HepG2 (cell line): ENCODE results near the gene PIKFYVE. TPM values are rescaled to one million over a fixed set of nuclear protein-coding genes. Genes with fewer than 3 reads are reported as not detected.
A peak's percentile ranks its signal among the peaks of the same experiment; 100 is the strongest.

ENCODE experiments used
- ATF7-NPFF ChIP-seq: sonication (generic); formaldehyde crosslinking; IDR thresholded peaks from 2 replicates; pipeline ENCODE4 v1.8.1; 2023; ENCODE audit warnings: mild to moderate bottlenecking, low read depth, missing genetic modification reagents, moderate library complexity
- CHCHD3 ChIP-seq: sonication (generic); formaldehyde crosslinking; IDR thresholded peaks from 2 replicates; pipeline ENCODE4 v1.8.0; 2022; ENCODE audit warnings: mild to moderate bottlenecking, missing genetic modification reagents, moderate library complexity
- CREM ChIP-seq, 2 experiments: sonication (generic) in 1 of 2; formaldehyde crosslinking in 1 of 2; IDR thresholded peaks; 2 replicates each; pipeline versions ENCODE4 v1.4.0 to v1.6.1; 2016 to 2020; ENCODE audit warnings: antibody characterized with exemption in 1 of 2, mild to moderate bottlenecking in 1 of 2, missing genetic modification reagents in 1 of 2
- GPN1 ChIP-seq: sonication (generic); formaldehyde crosslinking; IDR thresholded peaks from 2 replicates; pipeline ENCODE4 v1.5.1; 2020; ENCODE audit warnings: missing genetic modification reagents, borderline replicate concordance
- HIC2 ChIP-seq: sonication (generic); formaldehyde crosslinking; IDR thresholded peaks from 2 replicates; pipeline ENCODE4 v1.9.0; 2022; ENCODE audit warnings: low read depth, missing genetic modification reagents
- IKZF1 ChIP-seq: fragments of 450-650 bp; IDR thresholded peaks from 2 replicates; pipeline ENCODE4 v1.7.1; 2016
- JUNB ChIP-seq: sonication (generic); formaldehyde crosslinking; IDR thresholded peaks from 2 replicates; pipeline ENCODE4 v1.8.0; 2022; ENCODE audit warnings: missing genetic modification reagents, mild to moderate bottlenecking, borderline replicate concordance
- MED8 ChIP-seq: sonication (generic); formaldehyde crosslinking; IDR thresholded peaks from 2 replicates; pipeline ENCODE4 v1.8.1; 2023; ENCODE audit warnings: mild to moderate bottlenecking, missing genetic modification reagents; ENCODE audit not compliant: insufficient replicate concordance
- NKX3-1 ChIP-seq: sonication (generic); formaldehyde crosslinking; IDR thresholded peaks from 2 replicates; pipeline ENCODE4 v1.5.0; 2020; ENCODE audit warnings: missing genetic modification reagents
- POLR2AphosphoS5 ChIP-seq: IDR thresholded peaks from 2 replicates; pipeline ENCODE4 v1.6.1; 2012; ENCODE audit warnings: low read depth, low read length
- ZNF12 ChIP-seq: sonication (generic); formaldehyde crosslinking; IDR thresholded peaks from 2 replicates; pipeline ENCODE4 v1.5.0; 2020; ENCODE audit warnings: missing genetic modification reagents
- ZNF264 ChIP-seq: sonication (generic); formaldehyde crosslinking; IDR thresholded peaks from 2 replicates; pipeline ENCODE4 v1.4.0; 2020; ENCODE audit warnings: missing genetic modification reagents
- ZNF460 ChIP-seq: sonication (generic); formaldehyde crosslinking; IDR thresholded peaks from 2 replicates; pipeline ENCODE4 v1.5.1; 2020; ENCODE audit warnings: missing genetic modification reagents, mild to moderate bottlenecking, borderline replicate concordance
- ZNF547 ChIP-seq: sonication (generic); formaldehyde crosslinking; IDR thresholded peaks from 2 replicates; pipeline ENCODE4 v1.5.1; 2020; ENCODE audit warnings: mild to moderate bottlenecking, missing genetic modification reagents
- ZNF615 ChIP-seq: sonication (generic); formaldehyde crosslinking; IDR thresholded peaks from 2 replicates; pipeline ENCODE4 v1.5.0; 2020; ENCODE audit warnings: mild to moderate bottlenecking, missing genetic modification reagents, borderline replicate concordance
- polyA plus RNA-seq, 8 experiments: library from polyadenylated mRNA; depleted of rRNA in 3 of 8; stranded (reverse) in 7 of 8; unstranded in 1 of 8; fragments of >200 nt; fragmentation: Illumina TruSeq in 4 of 8; extraction: Trizol in 4 of 8; gene quantifications; 2 replicates each; pipeline versions ENCODE4 v1.2.1 to v1.2.3, GENCODE V29; 2011 to 2016; ENCODE audit warnings: low read depth in 4 of 8, missing spikeins in 1 of 8, mixed read lengths in 1 of 8; ENCODE audit not compliant: insufficient read depth in 1 of 8
- total RNA-seq, 5 experiments: library from RNA; depleted of rRNA; stranded (reverse); fragments of >200 nt; fragmentation: Illumina TruSeq; extraction: Trizol; gene quantifications; 2 replicates each; pipeline ENCODE4 v1.2.3, GENCODE V29; 2016; ENCODE audit warnings: low read depth in 1 of 5
- TF ChIP-seq, protein P1 (sequence below): IDR thresholded peaks from 2 replicates; pipeline ENCODE4 v1.6.1; 2016; ENCODE audit warnings: low read depth, control low read depth
- TF ChIP-seq, protein P2 (sequence below): sonication (generic); formaldehyde crosslinking; IDR thresholded peaks from 2 replicates; pipeline ENCODE4 v1.8.1; 2022; ENCODE audit warnings: mild to moderate bottlenecking, missing genetic modification reagents
- TF ChIP-seq, protein P3 (sequence below): IDR thresholded peaks from 2 replicates; pipeline ENCODE4 v1.6.1; 2018; ENCODE audit warnings: missing genetic modification reagents
- TF ChIP-seq, protein P4 (sequence below): sonication (generic); formaldehyde crosslinking; IDR thresholded peaks from 2 replicates; pipeline ENCODE4 v1.4.0; 2020; ENCODE audit warnings: missing genetic modification reagents

Gene PIKFYVE
- total and polyA plus RNA-seq, 2 of the 13 experiments (the other 11 are each of a cell fraction or from before 2014, with no cell fraction given), result 20.2 to 21.7 TPM

DNA sequence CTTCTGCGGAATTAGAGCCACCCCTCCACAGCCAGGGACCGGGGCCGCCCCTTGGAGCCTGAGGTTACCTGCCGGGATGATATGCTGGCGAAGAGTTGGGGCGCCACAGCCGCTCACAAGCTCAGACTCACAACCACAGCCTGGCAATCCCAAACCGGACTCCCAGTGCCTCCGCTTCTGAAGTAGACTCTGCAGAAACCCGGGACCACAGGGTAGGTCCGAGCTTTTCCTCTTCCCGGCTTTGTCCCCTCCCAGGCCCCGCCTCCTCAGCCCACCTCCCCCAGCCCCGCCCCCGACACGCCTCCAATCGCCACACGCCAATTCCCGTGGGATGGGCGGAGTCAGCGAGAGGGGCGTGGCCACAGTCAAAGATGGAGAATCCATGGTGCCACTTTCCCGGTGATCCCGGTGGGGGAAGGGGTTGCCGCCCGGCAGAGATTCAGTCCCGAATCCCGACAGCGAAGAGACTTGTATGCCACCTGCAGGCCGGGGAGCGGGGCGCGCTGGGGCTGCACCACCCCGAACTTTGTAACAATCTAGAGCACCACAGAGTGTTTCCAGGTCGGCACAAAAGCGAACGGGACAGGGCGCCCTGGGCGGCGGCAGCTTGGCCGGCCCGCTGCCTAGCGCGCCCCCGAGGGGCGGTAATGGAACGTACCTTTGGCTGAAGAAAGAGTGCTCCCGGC, 11.0 kb upstream of the PIKFYVE start, which contains the start of gene IDH1 (continued):
- TF ChIP-seq, protein P1, sequence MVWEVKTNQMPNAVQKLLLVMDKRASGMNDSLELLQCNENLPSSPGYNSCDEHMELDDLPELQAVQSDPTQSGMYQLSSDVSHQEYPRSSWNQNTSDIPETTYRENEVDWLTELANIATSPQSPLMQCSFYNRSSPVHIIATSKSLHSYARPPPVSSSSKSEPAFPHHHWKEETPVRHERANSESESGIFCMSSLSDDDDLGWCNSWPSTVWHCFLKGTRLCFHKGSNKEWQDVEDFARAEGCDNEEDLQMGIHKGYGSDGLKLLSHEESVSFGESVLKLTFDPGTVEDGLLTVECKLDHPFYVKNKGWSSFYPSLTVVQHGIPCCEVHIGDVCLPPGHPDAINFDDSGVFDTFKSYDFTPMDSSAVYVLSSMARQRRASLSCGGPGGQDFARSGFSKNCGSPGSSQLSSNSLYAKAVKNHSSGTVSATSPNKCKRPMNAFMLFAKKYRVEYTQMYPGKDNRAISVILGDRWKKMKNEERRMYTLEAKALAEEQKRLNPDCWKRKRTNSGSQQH (CRISPR knock-in tag), result no peak
- TF ChIP-seq MED8 (peak; percentile 10), GPN1 (no peak), ZNF264 (CRISPR knock-in tag) (peak; percentile 77; the same call in 1 of the 2 replicates), ZNF547 (CRISPR knock-in tag) (peak; percentile 27; the same call in 1 of the 2 replicates), IKZF1 (no peak), ZNF12 (no peak; the same call in 1 of the 2 replicates), CHCHD3 (CRISPR knock-in tag) (no peak), JUNB (no peak), POLR2AphosphoS5 (peak; percentile 95), NKX3-1 (CRISPR knock-in tag) (peak; percentile 81), ZNF615 (CRISPR knock-in tag) (peak; percentile 57; the same call in 1 of the 2 replicates), ZNF460 (no peak), CREM (IDR thresholded peaks at IDR 0.05) (no peak), CREM (CRISPR knock-in tag; IDR thresholded peaks at IDR 0.05) (no peak), ATF7-NPFF (CRISPR knock-in tag) (peak; percentile 31; the same call in 1 of the 2 replicates), HIC2 (CRISPR knock-in tag) (no peak)
- TF ChIP-seq, protein P2, sequence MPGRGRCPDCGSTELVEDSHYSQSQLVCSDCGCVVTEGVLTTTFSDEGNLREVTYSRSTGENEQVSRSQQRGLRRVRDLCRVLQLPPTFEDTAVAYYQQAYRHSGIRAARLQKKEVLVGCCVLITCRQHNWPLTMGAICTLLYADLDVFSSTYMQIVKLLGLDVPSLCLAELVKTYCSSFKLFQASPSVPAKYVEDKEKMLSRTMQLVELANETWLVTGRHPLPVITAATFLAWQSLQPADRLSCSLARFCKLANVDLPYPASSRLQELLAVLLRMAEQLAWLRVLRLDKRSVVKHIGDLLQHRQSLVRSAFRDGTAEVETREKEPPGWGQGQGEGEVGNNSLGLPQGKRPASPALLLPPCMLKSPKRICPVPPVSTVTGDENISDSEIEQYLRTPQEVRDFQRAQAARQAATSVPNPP (CRISPR knock-in tag), result peak; percentile 68; the same call in 1 of the 2 replicates
- TF ChIP-seq, protein P3, sequence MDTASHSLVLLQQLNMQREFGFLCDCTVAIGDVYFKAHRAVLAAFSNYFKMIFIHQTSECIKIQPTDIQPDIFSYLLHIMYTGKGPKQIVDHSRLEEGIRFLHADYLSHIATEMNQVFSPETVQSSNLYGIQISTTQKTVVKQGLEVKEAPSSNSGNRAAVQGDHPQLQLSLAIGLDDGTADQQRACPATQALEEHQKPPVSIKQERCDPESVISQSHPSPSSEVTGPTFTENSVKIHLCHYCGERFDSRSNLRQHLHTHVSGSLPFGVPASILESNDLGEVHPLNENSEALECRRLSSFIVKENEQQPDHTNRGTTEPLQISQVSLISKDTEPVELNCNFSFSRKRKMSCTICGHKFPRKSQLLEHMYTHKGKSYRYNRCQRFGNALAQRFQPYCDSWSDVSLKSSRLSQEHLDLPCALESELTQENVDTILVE, result peak; percentile 94
- TF ChIP-seq, protein P4, sequence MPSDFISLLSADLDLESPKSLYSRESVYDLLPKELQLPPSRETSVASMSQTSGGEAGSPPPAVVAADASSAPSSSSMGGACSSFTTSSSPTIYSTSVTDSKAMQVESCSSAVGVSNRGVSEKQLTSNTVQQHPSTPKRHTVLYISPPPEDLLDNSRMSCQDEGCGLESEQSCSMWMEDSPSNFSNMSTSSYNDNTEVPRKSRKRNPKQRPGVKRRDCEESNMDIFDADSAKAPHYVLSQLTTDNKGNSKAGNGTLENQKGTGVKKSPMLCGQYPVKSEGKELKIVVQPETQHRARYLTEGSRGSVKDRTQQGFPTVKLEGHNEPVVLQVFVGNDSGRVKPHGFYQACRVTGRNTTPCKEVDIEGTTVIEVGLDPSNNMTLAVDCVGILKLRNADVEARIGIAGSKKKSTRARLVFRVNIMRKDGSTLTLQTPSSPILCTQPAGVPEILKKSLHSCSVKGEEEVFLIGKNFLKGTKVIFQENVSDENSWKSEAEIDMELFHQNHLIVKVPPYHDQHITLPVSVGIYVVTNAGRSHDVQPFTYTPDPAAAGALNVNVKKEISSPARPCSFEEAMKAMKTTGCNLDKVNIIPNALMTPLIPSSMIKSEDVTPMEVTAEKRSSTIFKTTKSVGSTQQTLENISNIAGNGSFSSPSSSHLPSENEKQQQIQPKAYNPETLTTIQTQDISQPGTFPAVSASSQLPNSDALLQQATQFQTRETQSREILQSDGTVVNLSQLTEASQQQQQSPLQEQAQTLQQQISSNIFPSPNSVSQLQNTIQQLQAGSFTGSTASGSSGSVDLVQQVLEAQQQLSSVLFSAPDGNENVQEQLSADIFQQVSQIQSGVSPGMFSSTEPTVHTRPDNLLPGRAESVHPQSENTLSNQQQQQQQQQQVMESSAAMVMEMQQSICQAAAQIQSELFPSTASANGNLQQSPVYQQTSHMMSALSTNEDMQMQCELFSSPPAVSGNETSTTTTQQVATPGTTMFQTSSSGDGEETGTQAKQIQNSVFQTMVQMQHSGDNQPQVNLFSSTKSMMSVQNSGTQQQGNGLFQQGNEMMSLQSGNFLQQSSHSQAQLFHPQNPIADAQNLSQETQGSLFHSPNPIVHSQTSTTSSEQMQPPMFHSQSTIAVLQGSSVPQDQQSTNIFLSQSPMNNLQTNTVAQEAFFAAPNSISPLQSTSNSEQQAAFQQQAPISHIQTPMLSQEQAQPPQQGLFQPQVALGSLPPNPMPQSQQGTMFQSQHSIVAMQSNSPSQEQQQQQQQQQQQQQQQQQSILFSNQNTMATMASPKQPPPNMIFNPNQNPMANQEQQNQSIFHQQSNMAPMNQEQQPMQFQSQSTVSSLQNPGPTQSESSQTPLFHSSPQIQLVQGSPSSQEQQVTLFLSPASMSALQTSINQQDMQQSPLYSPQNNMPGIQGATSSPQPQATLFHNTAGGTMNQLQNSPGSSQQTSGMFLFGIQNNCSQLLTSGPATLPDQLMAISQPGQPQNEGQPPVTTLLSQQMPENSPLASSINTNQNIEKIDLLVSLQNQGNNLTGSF (CRISPR knock-in tag), result peak; percentile 38; the same call in 1 of the 2 replicates
